HG03135 (cell line): ENCODE measurements around the gene PRIMA1.

ENCODE experiments used
- ATAC-seq: cut with Tn5 transposase; IDR thresholded peaks from one replicate; pipeline ENCODE4 v1.9.1; 2021; ENCODE audit warnings: mild to moderate bottlenecking, moderate library complexity; ENCODE audit not compliant: unreplicated experiment

The PRIMA1 gene

GRCh38 chr14:93759719-93760307, 28.5 kb downstream of the PRIMA1 start:
- ATAC-seq: no peak

- no peak for ATAC-seq
Observed at GRCh38 chr14:93757206-93757605, 31.1 kb downstream of the PRIMA1 start.

- ATAC-seq: no peak
Observed at GRCh38 chr14:93753647-93754046, 34.6 kb downstream of the PRIMA1 start.

- no peak for ATAC-seq
Observed at GRCh38 chr14:93752980-93753561, 35.2 kb downstream of the PRIMA1 start.

GRCh38 chr14:93751946-93752655, 36.2 kb downstream of the PRIMA1 start:
- no peak for ATAC-seq

GRCh38 chr14:93749076-93749420, 39.2 kb downstream of the PRIMA1 start:
- no peak for ATAC-seq

GRCh38 chr14:93748208-93749075, 39.8 kb downstream of the PRIMA1 start:
- ATAC-seq: no peak

GRCh38 chr14:93747560-93747959, 40.7 kb downstream of the PRIMA1 start:
- ATAC-seq: no peak

- no peak for ATAC-seq
Observed at GRCh38 chr14:93747102-93747501, 41.2 kb downstream of the PRIMA1 start.

GRCh38 chr14:93745603-93746273, 42.5 kb downstream of the PRIMA1 start:
- ATAC-seq: no peak

- ATAC-seq: no peak
Observed at GRCh38 chr14:93744876-93745275, 43.4 kb downstream of the PRIMA1 start.

GRCh38 chr14:93744176-93744575, 44.1 kb downstream of the PRIMA1 start:
- no peak for ATAC-seq

GRCh38 chr14:93743270-93744060, 44.8 kb downstream of the PRIMA1 start:
- no peak for ATAC-seq

GRCh38 chr14:93742761-93743160, 45.5 kb downstream of the PRIMA1 start:
- no peak for ATAC-seq

- no peak for ATAC-seq
Observed at GRCh38 chr14:93741556-93742230, 46.6 kb downstream of the PRIMA1 start.

GRCh38 chr14:93737634-93738033, 50.7 kb downstream of the PRIMA1 start:
- no peak for ATAC-seq

GRCh38 chr14:93736378-93737014, 51.8 kb downstream of the PRIMA1 start:
- no peak for ATAC-seq

- no peak for ATAC-seq
Observed at GRCh38 chr14:93735206-93735605, 53.1 kb downstream of the PRIMA1 start.
